ENCODE results near the gene C1orf210. TPM values are rescaled to one million over a fixed set of nuclear protein-coding genes. Genes with fewer than 3 reads are reported as not detected.

The C1orf210 gene
- polyA plus RNA-seq, 1 donor (not counting 4 experiments of a cell fraction or from before 2014, with no cell fraction given), result 5.6 TPM

GRCh38 chr1:43237121-43237520 is 48.3 kb downstream of the C1orf210 start:
- TF ChIP-seq CTCF (optimal IDR thresholded peaks at IDR 0.05 in 1 of 3, IDR thresholded peaks at IDR 0.05 in 1 of 3, conservative IDR thresholded peaks at IDR 0.05 in 1 of 3; ENCODE audit: extremely low read depth in 1 of 3, insufficient read depth in 2 of 3, low read length in 3 of 3) (no peak), EZH2 (IDR thresholded peaks at IDR 0.05; ENCODE audit: low read length) (no peak)
- dilution Hi-C loops (cut with MboI; ENCODE audit: extremely low pct_ligation_motif_present, low sequenced_read_pairs), result no loop called here
- Histone ChIP-seq H3K9me3 (ENCODE audit: control insufficient read depth, low read depth, low read length) (no peaks in the 10 kb centered on the region), H3K4me2 (ENCODE audit: control insufficient read depth, extremely low read depth, insufficient read depth, low read depth, low read length) (no peak overlapping the region), H4K20me1 (ENCODE audit: control insufficient read depth, extremely low read depth, insufficient read depth, low read length) (no peaks in the 10 kb centered on the region), H3K27me3 (ENCODE audit: control insufficient read depth, extremely low read depth, insufficient read depth, low read length) (no peaks in the 10 kb centered on the region), H3K27ac (ENCODE audit: control insufficient read depth, insufficient read depth, low read length) (no peak overlapping the region), H3K36me3 (ENCODE audit: control insufficient read depth in 2 of 2, extremely low read depth in 1 of 2, insufficient read depth in 2 of 2, low read length in 2 of 2) (no peaks in the 10 kb centered on the region), H2AFZ (ENCODE audit: control insufficient read depth, low read length) (no peak overlapping the region), H3K4me1 (ENCODE audit: control insufficient read depth, extremely low read depth, insufficient read depth, low read length) (peaks cover 16% of the 10 kb centered on the region), H3K4me3 (ENCODE audit: control insufficient read depth in 2 of 3, extremely low read depth in 1 of 3, insufficient read depth in 2 of 3, low read depth in 1 of 3, low read length in 3 of 3) (no peak overlapping the region), H3K9ac (ENCODE audit: control insufficient read depth, extremely low read depth, insufficient read depth, low read length) (no peak overlapping the region), H3K9me1 (ENCODE audit: control insufficient read depth, extremely low read depth, insufficient read depth, low read length) (no peaks in the 10 kb centered on the region), H3K79me2 (ENCODE audit: control insufficient read depth, insufficient read depth, low read length) (no peaks in the 10 kb centered on the region)
- no peak for DNase-seq (ENCODE audit: low read depth, low spot score)
- FAIRE-seq, result no peak

- TF ChIP-seq EZH2 (IDR thresholded peaks at IDR 0.05; ENCODE audit: low read length), result no peak
- TF ChIP-seq CTCF (optimal IDR thresholded peaks at IDR 0.05 in 1 of 3, IDR thresholded peaks at IDR 0.05 in 1 of 3, conservative IDR thresholded peaks at IDR 0.05 in 1 of 3; ENCODE audit: extremely low read depth in 1 of 3, insufficient read depth in 2 of 3, low read length in 3 of 3), result no peak
- H3K9me1 ChIP-seq (ENCODE audit: control insufficient read depth, extremely low read depth, insufficient read depth, low read length), result no peaks in the 10 kb centered on the region
- H3K27ac ChIP-seq (ENCODE audit: control insufficient read depth, insufficient read depth, low read length), result no peak overlapping the region
- no peaks in the 10 kb centered on the region for H3K27me3 ChIP-seq (ENCODE audit: control insufficient read depth, extremely low read depth, insufficient read depth, low read length)
- H3K9ac ChIP-seq (ENCODE audit: control insufficient read depth, extremely low read depth, insufficient read depth, low read length), result no peak overlapping the region
- FAIRE-seq, result no peak
- H3K4me1 ChIP-seq (ENCODE audit: control insufficient read depth, extremely low read depth, insufficient read depth, low read length), result peaks cover 15% of the 10 kb centered on the region
- H3K36me3 ChIP-seq (ENCODE audit: control insufficient read depth in 2 of 2, extremely low read depth in 1 of 2, insufficient read depth in 2 of 2, low read length in 2 of 2), result no peaks in the 10 kb centered on the region
- dilution Hi-C loops (cut with MboI; ENCODE audit: extremely low pct_ligation_motif_present, low sequenced_read_pairs), result no loop called here
- no peaks in the 10 kb centered on the region for H4K20me1 ChIP-seq (ENCODE audit: control insufficient read depth, extremely low read depth, insufficient read depth, low read length)
- H3K79me2 ChIP-seq (ENCODE audit: control insufficient read depth, insufficient read depth, low read length), result no peaks in the 10 kb centered on the region
- H3K4me3 ChIP-seq (ENCODE audit: control insufficient read depth in 2 of 3, extremely low read depth in 1 of 3, insufficient read depth in 2 of 3, low read depth in 1 of 3, low read length in 3 of 3), result no peak overlapping the region
- H2AFZ ChIP-seq (ENCODE audit: control insufficient read depth, low read length), result peak overlapping the region; percentile 30
- no peak overlapping the region for H3K4me2 ChIP-seq (ENCODE audit: control insufficient read depth, extremely low read depth, insufficient read depth, low read depth, low read length)
- H3K9me3 ChIP-seq (ENCODE audit: control insufficient read depth, low read depth, low read length), result no peaks in the 10 kb centered on the region
- no peak for DNase-seq (ENCODE audit: low read depth, low spot score)
Measured at GRCh38 chr1:43235451-43236121, 49.8 kb downstream of the C1orf210 start.
